Activated CD4-positive, alpha-beta T cell treated with anti-CD3 and anti-CD28 coated beads, Interleukin-2, amount 10 ng/mL, durations not matched to agents 7 days and 5 days (primary cell): ENCODE results near the gene SSR1. TPM values are rescaled to one million over a fixed set of nuclear protein-coding genes. Genes with fewer than 3 reads are reported as not detected.

Source experiments
- CTCF ChIA-PET: fragments of 350-600 bp; sonication (Branson Sonifier 250); formaldehyde crosslinking; loops from one replicate; lab custom pipeline; 2021; ENCODE audit warnings: antibody characterized with exemption; lab: Charles Lee
- POLR2A ChIA-PET: fragments of 350-600 bp; sonication (Branson Sonifier 250); formaldehyde crosslinking; loops from one replicate; lab custom pipeline; 2021; ENCODE audit warnings: antibody characterized with exemption; lab: Charles Lee
- DNase-seq: peaks from one replicate; pipeline ENCODE4 v3.0.0-alpha.2; 2020
- H3K27ac Mint-ChIP-seq: one replicate; pipeline ENCODE4 v1.8.0; 2021; ENCODE audit warnings: mild to moderate bottlenecking, moderate library complexity, mixed read lengths
- H3K27me3 Mint-ChIP-seq: one replicate; pipeline ENCODE4 v1.8.0; 2021; ENCODE audit warnings: mixed read lengths
- H3K36me3 Mint-ChIP-seq: one replicate; pipeline ENCODE4 v1.8.0; 2021; ENCODE audit warnings: low read depth, mixed read lengths
- H3K4me1 Mint-ChIP-seq: one replicate; pipeline ENCODE4 v1.8.0; 2021; ENCODE audit warnings: mixed read lengths
- H3K4me3 Mint-ChIP-seq: one replicate; pipeline ENCODE4 v1.8.0; 2021; ENCODE audit warnings: mild to moderate bottlenecking, moderate library complexity, mixed read lengths
- H3K9me3 Mint-ChIP-seq: one replicate; pipeline ENCODE4 v1.8.0; 2021; ENCODE audit warnings: mixed read lengths
- total RNA-seq, 2 experiments: library from RNA; stranded (reverse); gene quantifications; one replicate each; pipeline ENCODE4 v1.2.3, GENCODE V29; 2021

SSR1 gene
- total RNA-seq, 2 experiments from 2014 or later: 141 to 150 TPM

DNA sequence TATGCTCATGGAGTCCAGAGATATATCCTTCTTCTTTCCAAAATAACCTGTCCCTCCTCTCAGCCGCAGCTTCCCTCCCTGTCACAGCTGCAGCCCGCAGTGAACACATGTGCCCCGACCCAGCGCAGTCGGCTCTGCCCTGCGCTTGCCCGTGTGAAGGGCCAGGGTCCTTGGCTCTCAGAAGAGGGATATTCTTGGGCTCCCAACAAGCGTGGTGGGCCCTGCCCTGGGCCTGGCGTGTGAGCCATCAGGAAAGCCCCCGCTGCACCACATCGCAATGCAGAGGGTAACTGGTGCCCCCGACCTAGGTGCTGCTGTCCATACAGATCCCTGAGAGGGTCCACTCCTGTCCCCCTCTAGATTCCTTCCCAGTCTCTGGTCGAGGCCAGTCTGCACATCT, 65.2 kb downstream of the SSR1 start:
- Mint-ChIP-seq H3K27me3 (no peaks in the 10 kb centered on the region), H3K36me3 (peaks cover 6% of the 10 kb centered on the region), H3K4me1 (peaks cover 9% of the 10 kb centered on the region), H3K27ac (no peak overlapping the region), H3K9me3 (no peaks in the 10 kb centered on the region), H3K4me3 (no peak overlapping the region)
- no peak for DNase-seq
- CTCF ChIA-PET: no interaction called here
- POLR2A ChIA-PET: no interaction called here

DNA sequence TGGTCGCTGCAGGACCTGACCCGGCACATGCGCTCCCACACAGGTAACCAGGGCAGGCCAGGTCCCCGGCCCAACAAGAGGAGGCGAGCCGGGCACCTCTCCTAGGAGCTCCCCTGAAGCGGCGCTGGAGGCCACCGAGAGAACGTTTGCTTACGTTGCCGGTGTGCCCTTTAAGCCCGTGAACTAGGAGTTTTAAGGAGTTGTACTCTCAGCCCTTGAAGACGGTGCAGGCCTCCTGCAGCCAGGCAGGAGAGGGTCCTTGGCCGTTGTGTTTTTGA, 65.9 kb downstream of the SSR1 start:
- no peak for DNase-seq
- ChIA-PET CTCF (no interaction called here), POLR2A (no interaction called here)
- no peaks in the 10 kb centered on the region for H3K9me3 Mint-ChIP-seq
- H3K4me1 Mint-ChIP-seq: peaks cover 12% of the 10 kb centered on the region
- H3K4me3 Mint-ChIP-seq: no peak overlapping the region
- peaks cover 6% of the 10 kb centered on the region for H3K36me3 Mint-ChIP-seq
- H3K27me3 Mint-ChIP-seq: no peaks in the 10 kb centered on the region
- H3K27ac Mint-ChIP-seq: no peak overlapping the region

DNA sequence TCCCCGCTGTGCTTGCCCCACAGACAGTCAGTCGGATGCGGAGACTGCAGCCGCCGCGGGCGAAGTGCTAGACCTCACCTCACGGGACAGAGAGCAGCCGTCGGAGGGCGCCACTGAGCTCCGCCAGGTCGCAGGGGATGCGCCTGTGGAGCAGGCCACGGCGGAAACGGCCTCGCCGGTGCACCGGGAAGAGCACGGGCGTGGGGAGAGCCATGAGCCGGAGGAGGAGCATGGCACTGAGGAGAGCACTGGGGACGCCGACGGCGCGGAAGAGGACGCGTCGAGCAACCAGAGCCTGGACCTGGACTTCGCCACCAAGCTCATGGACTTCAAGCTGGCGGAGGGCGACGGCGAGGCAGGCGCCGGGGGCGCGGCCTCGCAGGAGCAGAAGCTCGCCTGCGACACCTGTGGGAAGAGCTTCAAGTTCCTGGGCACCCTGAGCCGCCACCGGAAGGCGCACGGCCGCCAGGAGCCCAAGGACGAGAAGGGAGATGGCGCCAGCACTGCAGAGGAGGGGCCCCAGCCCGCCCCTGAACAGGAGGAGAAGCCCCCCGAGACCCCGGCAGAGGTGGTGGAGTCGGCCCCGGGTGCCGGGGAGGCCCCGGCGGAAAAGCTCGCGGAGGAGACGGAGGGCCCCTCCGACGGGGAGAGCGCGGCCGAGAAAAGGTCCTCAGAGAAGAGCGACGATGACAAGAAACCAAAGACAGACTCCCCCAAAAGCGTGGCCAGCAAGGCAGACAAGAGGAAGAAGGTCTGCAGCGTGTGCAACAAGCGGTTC, 66.4 kb downstream of the SSR1 start:
- ChIA-PET CTCF (interaction anchor here (0.6 kb wide), 1 partner anchor 10 kb away, joined by 3 read pairs; no protein-coding TSS in a partner anchor), POLR2A (no interaction called here)
- Mint-ChIP-seq H3K4me1 (peaks cover 18% of the 10 kb centered on the region), H3K27ac (no peak overlapping the region), H3K9me3 (no peaks in the 10 kb centered on the region), H3K4me3 (no peak overlapping the region), H3K27me3 (no peaks in the 10 kb centered on the region), H3K36me3 (peaks cover 6% of the 10 kb centered on the region)
- DNase-seq: no peak

DNA sequence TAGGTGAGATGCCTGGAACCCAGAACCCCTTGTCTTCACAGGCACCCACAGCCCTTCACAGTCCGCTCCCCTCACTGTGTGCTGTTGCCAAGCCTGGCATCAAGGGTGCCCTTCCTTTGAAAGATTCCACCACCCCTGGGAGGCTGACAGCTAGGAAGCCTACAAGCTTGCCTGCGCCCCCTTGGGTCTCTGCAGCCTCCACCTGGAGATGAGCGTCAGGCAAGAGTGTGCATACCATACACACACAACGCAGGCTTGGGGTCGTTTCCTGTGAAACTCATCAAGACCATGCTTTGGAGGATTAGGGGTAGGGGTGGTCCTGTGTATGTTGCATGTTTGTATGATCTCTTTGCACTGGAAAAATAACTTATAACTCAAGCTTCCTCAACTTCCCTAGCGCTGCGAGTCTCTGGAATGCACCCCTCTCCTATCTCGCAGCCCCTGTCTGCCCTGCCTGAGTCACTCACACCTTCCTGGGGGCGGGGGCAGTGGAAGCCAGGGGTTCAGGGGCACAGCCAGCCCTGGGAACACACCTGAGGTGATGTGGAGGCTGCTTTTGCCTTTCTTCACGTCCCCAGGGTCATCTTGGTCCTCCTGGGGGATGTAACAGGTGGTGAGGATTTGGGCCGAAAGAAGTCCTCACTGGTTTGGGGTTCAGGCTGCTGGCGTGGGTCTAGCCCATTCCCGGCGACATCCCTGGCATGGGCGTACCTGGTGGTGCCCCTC, 67.2 kb downstream of the SSR1 start:
- POLR2A ChIA-PET: no interaction called here
- peaks cover 10% of the 10 kb centered on the region for H3K36me3 Mint-ChIP-seq
- H3K27ac Mint-ChIP-seq: peak overlapping the region; percentile 36
- no peaks in the 10 kb centered on the region for H3K9me3 Mint-ChIP-seq
- peaks cover 22% of the 10 kb centered on the region for H3K4me1 Mint-ChIP-seq
- no peaks in the 10 kb centered on the region for H3K27me3 Mint-ChIP-seq
- CTCF ChIA-PET: interaction anchor here (0.6 to 2.1 kb wide), 2 partner anchors 9 kb away, joined by 3 to 6 read pairs; no protein-coding TSS in a partner anchor
- no peak for DNase-seq
- H3K4me3 Mint-ChIP-seq: no peak overlapping the region

DNA sequence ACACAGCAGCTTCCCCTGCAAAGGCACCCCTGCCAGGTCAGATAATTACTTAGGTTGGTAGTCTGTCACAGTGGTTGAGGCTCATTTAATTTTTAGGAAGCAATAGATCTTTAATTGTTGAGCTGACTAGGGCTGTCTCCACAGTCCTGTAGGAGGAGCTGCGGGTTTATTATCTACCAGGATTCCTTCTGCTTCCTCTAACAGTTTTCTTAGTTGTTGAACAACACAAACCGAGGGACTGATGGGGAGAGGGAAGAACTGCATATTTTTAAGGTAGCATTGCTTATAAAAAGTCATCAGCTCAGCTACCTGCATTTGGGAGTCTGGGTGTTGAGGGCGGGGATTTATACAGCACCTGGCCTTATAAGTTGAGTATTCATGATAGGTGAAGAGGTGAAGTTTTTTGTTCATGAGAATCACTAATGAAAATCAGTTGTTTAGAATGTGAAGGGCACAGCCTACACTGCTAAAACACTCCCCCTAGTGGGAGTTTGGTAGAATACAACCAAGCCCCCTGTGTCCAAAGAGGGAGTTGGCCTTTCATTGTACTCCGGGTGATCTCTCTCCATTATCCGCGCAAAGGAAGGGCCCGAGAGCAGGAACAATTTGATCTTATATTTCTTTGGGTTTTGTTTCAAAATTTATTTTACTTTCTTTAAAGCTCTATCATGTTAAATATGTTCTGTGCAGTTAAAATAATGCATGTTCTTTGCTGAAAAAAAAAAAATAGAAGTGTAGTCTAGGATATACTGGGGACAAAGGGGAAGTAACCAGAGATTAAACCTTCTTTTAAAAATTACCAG, 69.6 kb downstream of the SSR1 start:
- H3K4me3 Mint-ChIP-seq: no peak overlapping the region
- no peaks in the 10 kb centered on the region for H3K9me3 Mint-ChIP-seq
- peak overlapping the region; percentile 16 for H3K27ac Mint-ChIP-seq
- DNase-seq: peak; percentile 67
- peaks cover 13% of the 10 kb centered on the region for H3K36me3 Mint-ChIP-seq
- H3K27me3 Mint-ChIP-seq: no peaks in the 10 kb centered on the region
- CTCF ChIA-PET: interaction anchor here (0.6 to 2.1 kb wide), 8 partner anchors 8 to 567 kb away, joined by 3 to 6 read pairs (median 3); no protein-coding TSS in a partner anchor
- peaks cover 25% of the 10 kb centered on the region for H3K4me1 Mint-ChIP-seq
- POLR2A ChIA-PET: no interaction called here

DNA sequence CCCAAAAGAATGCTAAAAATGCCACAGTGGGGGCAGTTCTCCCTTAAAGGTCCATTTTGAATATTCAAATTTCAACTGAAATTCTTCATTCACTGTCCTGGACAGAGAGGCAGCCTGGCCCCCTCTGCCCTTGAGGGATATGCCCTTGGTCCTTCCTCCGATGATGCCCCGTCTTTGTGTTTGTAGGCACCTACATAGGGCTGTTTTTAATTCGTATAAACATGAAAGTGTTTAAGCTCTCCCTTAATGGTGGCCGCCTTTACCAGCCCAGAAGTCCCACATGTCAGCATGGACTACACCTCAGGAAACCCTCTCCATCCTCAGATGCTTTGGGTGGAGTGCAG, 70.2 kb downstream of the SSR1 start:
- H3K36me3 Mint-ChIP-seq: peaks cover 13% of the 10 kb centered on the region
- no peaks in the 10 kb centered on the region for H3K27me3 Mint-ChIP-seq
- CTCF ChIA-PET: interaction anchor here (0.7 to 1.7 kb wide), 5 partner anchors 9 to 567 kb away, joined by 3 to 4 read pairs (median 3); no protein-coding TSS in a partner anchor
- POLR2A ChIA-PET: no interaction called here
- no peaks in the 10 kb centered on the region for H3K9me3 Mint-ChIP-seq
- DNase-seq: no peak
- H3K27ac Mint-ChIP-seq: no peak overlapping the region
- H3K4me3 Mint-ChIP-seq: no peak overlapping the region
- H3K4me1 Mint-ChIP-seq: peaks cover 25% of the 10 kb centered on the region

DNA sequence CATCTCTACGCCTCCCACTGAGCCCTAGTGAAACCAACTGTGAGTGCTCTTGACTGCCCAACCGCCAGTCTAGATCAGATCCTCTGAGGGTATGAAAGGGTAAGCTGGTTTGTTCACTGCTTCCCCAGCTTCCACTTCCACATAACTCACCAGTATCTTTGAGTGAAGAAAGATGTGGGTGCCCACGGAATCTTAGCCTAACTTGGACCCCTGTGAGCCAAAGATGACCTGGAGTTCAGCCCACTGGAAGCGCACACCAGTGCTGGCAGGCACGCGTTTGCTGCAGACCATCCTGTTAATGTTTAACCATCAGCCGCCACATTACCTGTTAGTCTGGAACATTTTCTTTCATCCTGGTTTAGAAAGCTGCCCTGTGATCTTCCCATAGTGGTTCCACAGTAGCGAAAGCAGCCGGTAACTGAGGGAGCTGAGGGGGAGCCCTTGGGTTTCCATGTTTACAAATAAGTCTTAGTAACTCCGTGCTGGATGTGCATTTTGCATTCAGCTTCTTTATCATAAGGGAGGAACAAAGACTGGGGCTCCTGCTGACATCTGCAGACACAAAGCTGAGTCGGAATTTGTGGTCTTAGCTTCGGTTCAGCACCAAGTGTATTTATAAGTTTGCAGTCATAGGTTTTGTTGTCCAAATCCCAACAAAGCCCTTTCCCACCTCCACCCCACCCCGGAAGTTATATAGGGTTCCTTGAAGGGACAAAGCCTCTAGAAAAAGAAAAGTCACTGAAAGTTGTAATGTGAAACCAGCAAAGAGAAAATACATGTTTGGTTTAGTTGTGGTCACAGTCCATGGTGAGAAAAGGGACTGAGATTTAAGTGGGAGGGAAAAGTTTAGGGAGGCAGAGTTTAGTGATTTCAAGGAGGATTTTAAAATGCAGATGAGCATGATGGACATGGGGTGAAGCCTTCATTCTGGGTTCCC, 71.0 kb downstream of the SSR1 start:
- no peaks in the 10 kb centered on the region for H3K9me3 Mint-ChIP-seq
- H3K4me3 Mint-ChIP-seq: no peak overlapping the region
- peaks cover 25% of the 10 kb centered on the region for H3K4me1 Mint-ChIP-seq
- CTCF ChIA-PET: interaction anchor here (0.7 to 1.7 kb wide), 2 partner anchors 183 to 566 kb away, joined by 3 read pairs; no protein-coding TSS in a partner anchor
- no peaks in the 10 kb centered on the region for H3K27me3 Mint-ChIP-seq
- no peak for DNase-seq
- POLR2A ChIA-PET: no interaction called here
- peak overlapping the region; percentile 39 for H3K27ac Mint-ChIP-seq
- peaks cover 13% of the 10 kb centered on the region for H3K36me3 Mint-ChIP-seq

DNA sequence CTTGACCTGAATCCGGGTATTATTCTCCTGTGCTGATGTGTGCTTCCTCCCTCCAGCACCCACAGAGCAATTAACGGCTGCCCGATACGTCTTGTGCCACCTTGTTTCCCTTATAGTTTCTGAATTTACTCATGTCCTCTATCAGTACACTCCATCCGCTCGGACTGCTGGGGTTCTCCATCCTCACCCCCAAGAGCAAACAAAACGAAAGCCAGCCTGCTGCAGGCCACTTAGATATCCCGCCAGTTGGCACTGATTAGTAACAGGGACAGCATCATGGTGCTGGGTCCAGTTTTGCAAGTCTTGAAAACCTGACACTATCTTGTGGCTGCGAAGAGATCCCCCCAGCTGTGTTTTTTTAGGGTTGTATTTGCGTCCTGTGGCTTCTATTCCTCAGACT, 71.8 kb downstream of the SSR1 start:
- Mint-ChIP-seq H3K27ac (no peak overlapping the region), H3K4me3 (no peak overlapping the region), H3K36me3 (peaks cover 14% of the 10 kb centered on the region), H3K27me3 (no peaks in the 10 kb centered on the region), H3K9me3 (no peaks in the 10 kb centered on the region), H3K4me1 (peaks cover 28% of the 10 kb centered on the region)
- POLR2A ChIA-PET: no interaction called here
- no peak for DNase-seq
- CTCF ChIA-PET: no interaction called here

DNA sequence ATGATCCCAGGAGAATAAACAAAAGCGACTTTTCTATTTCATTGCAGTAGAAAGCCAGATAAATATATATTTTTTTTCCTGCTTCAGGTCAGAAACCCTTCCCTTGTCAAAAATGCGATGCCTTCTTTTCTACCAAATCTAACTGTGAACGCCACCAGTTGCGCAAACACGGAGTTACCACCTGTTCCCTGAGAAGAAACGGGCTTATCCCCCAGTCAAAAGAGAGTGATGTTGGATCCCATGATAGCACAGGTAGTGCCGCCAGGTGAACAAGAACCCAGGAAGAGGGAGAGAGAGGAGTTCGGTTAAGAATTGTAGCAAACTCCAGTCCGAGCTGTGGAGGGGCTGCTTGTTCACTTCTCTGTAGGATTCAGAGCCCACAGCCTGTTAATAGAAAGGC, 72.6 kb downstream of the SSR1 start:
- CTCF ChIA-PET: no interaction called here

DNA sequence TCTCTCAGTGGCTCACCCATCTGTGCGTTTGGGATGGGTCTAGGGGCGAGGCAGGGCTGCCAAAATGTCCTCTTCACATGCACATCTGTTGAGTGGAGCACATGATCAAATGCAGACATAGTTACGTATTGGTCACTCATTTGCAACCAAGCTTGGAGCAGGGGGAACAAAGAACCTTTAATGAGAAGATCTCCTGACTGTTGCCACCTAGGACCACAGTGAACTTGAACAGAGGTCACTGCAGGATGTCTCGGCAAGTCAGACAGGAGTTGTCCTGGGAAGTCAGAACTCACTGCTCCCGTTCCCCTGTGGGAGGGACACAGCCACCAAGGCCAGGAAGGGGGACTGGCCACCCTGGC, 73.4 kb downstream of the SSR1 start:
- ChIA-PET CTCF (interaction anchor here (0.8 kb wide), 2 partner anchors 79 to 475 kb away, joined by 3 to 4 read pairs; no protein-coding TSS in a partner anchor), POLR2A (no interaction called here)
- no peaks in the 10 kb centered on the region for H3K27me3 Mint-ChIP-seq
- H3K9me3 Mint-ChIP-seq: no peaks in the 10 kb centered on the region
- peaks cover 18% of the 10 kb centered on the region for H3K36me3 Mint-ChIP-seq
- H3K4me3 Mint-ChIP-seq: no peak overlapping the region
- peaks cover 33% of the 10 kb centered on the region for H3K4me1 Mint-ChIP-seq
- DNase-seq: no peak
- H3K27ac Mint-ChIP-seq: no peak overlapping the region

More for the DNA sequence above, 72.6 kb downstream of the SSR1 start:
- no peaks in the 10 kb centered on the region for H3K9me3 Mint-ChIP-seq
- H3K36me3 Mint-ChIP-seq: peaks cover 16% of the 10 kb centered on the region
- DNase-seq: no peak
- H3K4me3 Mint-ChIP-seq: no peak overlapping the region
- POLR2A ChIA-PET: no interaction called here
- peaks cover 33% of the 10 kb centered on the region for H3K4me1 Mint-ChIP-seq
- no peaks in the 10 kb centered on the region for H3K27me3 Mint-ChIP-seq
- no peak overlapping the region for H3K27ac Mint-ChIP-seq

DNA sequence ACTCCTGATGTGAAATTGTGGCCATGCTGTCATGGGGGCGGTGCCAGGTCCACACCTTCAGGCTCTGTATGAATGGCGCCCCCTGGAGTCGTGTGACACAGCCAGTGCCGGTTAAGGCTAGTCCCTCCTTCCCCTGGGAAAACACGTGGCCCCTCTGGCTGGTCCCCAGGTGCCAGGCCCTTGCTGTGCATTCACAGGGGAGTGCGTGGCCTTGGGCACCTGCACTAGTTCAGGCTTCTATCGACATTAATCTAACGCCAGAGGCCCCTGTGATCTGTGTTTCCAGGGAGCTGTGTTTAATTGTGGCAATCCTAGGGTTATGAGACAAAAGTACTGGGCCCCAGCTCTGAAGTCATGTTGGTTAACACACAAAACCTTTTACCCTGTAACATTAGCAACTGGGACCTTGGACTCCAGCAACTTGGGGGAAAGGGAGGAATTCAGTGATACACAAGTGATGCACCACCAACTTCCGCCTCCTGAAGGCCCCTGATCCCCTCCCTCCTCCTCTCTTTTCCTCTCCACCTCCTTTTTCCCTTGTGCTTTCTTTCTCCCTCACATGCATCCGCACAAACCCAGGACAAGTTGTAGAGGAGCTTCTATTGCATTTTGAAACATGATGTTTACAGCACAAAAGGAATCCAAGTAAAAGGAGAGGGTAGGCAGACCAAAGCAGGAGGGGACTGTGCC, 74.0 kb downstream of the SSR1 start:
- Mint-ChIP-seq H3K4me1 (peaks cover 33% of the 10 kb centered on the region), H3K36me3 (peaks cover 21% of the 10 kb centered on the region), H3K4me3 (no peak overlapping the region), H3K9me3 (no peaks in the 10 kb centered on the region), H3K27ac (no peak overlapping the region), H3K27me3 (no peaks in the 10 kb centered on the region)
- ChIA-PET POLR2A (no interaction called here), CTCF (interaction anchor here (0.8 to 1.3 kb wide), 6 partner anchors 14 to 525 kb away, joined by 3 to 4 read pairs (median 3); no protein-coding TSS in a partner anchor)
- peak; percentile 80 for DNase-seq
